Mucosa of descending colon (tissue), 3 donors: ENCODE results near the gene SNX6. TPM values are rescaled to one million over a fixed set of nuclear protein-coding genes. Genes with fewer than 3 reads are reported as not detected.

Experiments
- ATAC-seq: fragments of 200-7000 bp; cut with Tn5 transposase; one replicate; pipeline ENCODE4 v1.9.1; 2020; ENCODE audit warnings: mild to moderate bottlenecking, moderate library complexity
- DNase-seq, 3 donors: peaks; one replicate each; pipeline ENCODE4 v3.0.0-alpha.2; 2020
- H3K36me3 ChIP-seq: fragments of 200-600 bp; one replicate; pipeline ENCODE4 v1.8.0; 2021; ENCODE audit warnings: low read depth, mild to moderate bottlenecking
- H3K4me1 ChIP-seq: fragments of 200-600 bp; one replicate; pipeline ENCODE4 v1.8.0; 2021; ENCODE audit warnings: low read depth, mild to moderate bottlenecking
- H3K4me3 ChIP-seq: fragments of 200-600 bp; one replicate; pipeline ENCODE4 v1.8.0; 2021; ENCODE audit warnings: mild to moderate bottlenecking
- H3K9me3 ChIP-seq: fragments of 200-600 bp; one replicate; pipeline ENCODE4 v1.8.0; 2021; ENCODE audit warnings: mild to moderate bottlenecking
- CTCF ChIP-seq: fragments of 200-600 bp; IDR thresholded peaks from one replicate; pipeline ENCODE4 v1.8.0; 2022; ENCODE audit warnings: antibody characterized with exemption, mild to moderate bottlenecking
- intact Hi-C, 2 donors: fragments of 100-400 bp; cut with DNase I in 1 of 2; cut with micrococcal nuclease in 1 of 2; formaldehyde crosslinking; loops; one replicate each; pipeline versions ENCODE4 v1.11.0 to v1.11.1; 2022; cut with DNase I, micrococcal nuclease
- total RNA-seq, 3 donors: library from RNA; stranded (reverse); fragmentation: NEBNext Ultra II Directional in 2 of 3; extraction: Animal tissue kit (Norgen Biotek cat#: 25700) in 2 of 3; gene quantifications; one replicate each; pipeline versions ENCODE4 v1.2.1 to v1.2.4, GENCODE V29; 2021 to 2023
- donor health status: DM: no; HTN: no; CAD: no; lungs with moderate emphysema.
- donor health status: DM: no; HTN: no; CAD: no.
- donor health status: DM: no; HTN: yes; CAD: no.

The SNX6 gene
- total RNA-seq, 3 donors from 2014 or later, result 70.9 to 79.9 (median 75.7) TPM

GRCh38 chr14:34619471-34619870 lies 10.5 kb downstream of the SNX6 start:
- TF ChIP-seq CTCF, result no peak
- Histone ChIP-seq H3K4me1 (peaks cover 13% of the 10 kb centered on the region), H3K9me3 (no peaks in the 10 kb centered on the region), H3K36me3 (no peaks in the 10 kb centered on the region), H3K4me3 (no peak overlapping the region)
- ATAC-seq (peak; percentile 92), DNase-seq (peak in 1 of 3 donors; percentile 24)
- intact Hi-C loops, result no loop called here

DNA sequence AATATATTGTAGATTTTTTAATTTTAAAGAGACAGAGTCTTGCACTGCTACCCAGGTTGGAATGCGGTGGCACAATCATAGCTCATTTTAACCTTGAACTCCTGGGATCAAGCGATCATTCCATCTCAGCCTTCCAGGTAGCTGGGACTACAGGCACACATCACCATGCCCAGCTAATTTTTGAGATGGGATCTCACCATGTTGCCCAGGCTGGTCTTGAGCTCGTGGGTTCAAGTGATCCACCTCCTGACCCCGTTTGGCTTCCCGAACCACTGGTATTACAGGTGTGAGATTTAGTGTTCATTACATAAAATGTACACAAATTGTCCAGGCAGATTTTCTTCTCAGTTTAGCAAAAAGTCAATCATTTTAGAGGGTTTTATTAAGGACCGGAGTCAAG lies 13.6 kb downstream of the SNX6 start:
- TF ChIP-seq CTCF, result no peak
- no peak for ATAC-seq
- intact Hi-C loops, result no loop called here

GRCh38 chr14:34615507-34615906 lies 14.4 kb downstream of the SNX6 start:
- no peak for TF ChIP-seq CTCF
- Histone ChIP-seq H3K36me3 (no peaks in the 10 kb centered on the region), H3K4me1 (peaks cover 13% of the 10 kb centered on the region), H3K9me3 (no peaks in the 10 kb centered on the region), H3K4me3 (no peak overlapping the region)
- ATAC-seq (no peak), DNase-seq (no peak)
- intact Hi-C loops, result no loop called here

More for the DNA sequence above, 13.6 kb downstream of the SNX6 start:
- Histone ChIP-seq H3K9me3 (no peaks in the 10 kb centered on the region), H3K4me3 (no peak overlapping the region), H3K4me1 (peaks cover 13% of the 10 kb centered on the region), H3K36me3 (no peaks in the 10 kb centered on the region)
- DNase-seq, result no peak

DNA sequence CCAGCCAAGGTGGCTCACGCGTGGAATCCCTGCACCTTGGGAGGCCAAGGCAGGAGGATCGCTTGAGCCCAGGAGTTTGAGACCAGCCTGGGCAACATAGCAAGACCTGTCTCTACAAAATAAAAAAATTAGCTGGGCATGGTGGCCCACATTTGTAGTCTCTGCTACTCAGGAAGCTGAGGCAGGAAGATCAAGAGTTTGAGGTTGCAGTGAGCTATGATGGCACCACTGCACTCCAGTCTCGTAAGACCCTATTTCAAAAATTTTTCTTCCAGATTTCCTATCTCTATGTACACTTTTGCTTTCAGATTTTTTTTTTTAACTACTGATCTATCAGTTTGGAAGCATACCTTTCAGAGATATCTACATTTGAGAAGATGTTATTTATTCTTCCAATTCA lies 15.3 kb downstream of the SNX6 start:
- H3K4me1 ChIP-seq, result peaks cover 5% of the 10 kb centered on the region
- intact Hi-C loops, result no loop called here
- H3K9me3 ChIP-seq, result no peaks in the 10 kb centered on the region
- ATAC-seq (no peak), DNase-seq (no peak)
- TF ChIP-seq CTCF, result no peak
- no peaks in the 10 kb centered on the region for H3K36me3 ChIP-seq
- H3K4me3 ChIP-seq, result no peak overlapping the region

DNA sequence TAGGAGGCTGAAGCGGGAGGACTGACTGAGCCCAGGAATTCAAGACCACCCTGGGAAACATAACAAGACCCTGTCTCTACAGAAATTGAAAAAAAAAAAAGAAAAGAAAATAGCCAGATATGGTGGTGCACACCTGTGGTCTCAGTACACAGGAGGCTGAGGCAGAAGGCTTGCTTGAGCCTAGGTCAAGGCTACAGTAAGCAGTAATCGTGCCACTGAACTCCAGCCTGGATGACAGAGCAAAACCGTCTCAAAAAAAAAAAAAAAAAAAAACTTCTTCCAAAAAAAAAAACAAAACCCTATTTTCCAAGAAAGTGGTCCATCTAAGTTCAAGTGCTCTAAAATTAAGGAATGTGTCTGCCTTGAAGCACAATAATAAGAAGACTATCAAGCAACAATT lies 19.8 kb downstream of the SNX6 start:
- Histone ChIP-seq H3K4me3 (no peak overlapping the region), H3K36me3 (peaks cover 4% of the 10 kb centered on the region), H3K4me1 (no peaks in the 10 kb centered on the region), H3K9me3 (no peaks in the 10 kb centered on the region)
- intact Hi-C loops, result no loop called here
- DNase-seq (no peak), ATAC-seq (no peak)
- no peak for TF ChIP-seq CTCF

- ATAC-seq (no peak), DNase-seq (no peak)
- TF ChIP-seq CTCF, result no peak
- H3K4me1 ChIP-seq, result no peaks in the 10 kb centered on the region
- H3K9me3 ChIP-seq, result no peaks in the 10 kb centered on the region
- intact Hi-C loops, result no loop called here
- H3K4me3 ChIP-seq, result no peak overlapping the region
- peaks cover 13% of the 10 kb centered on the region for H3K36me3 ChIP-seq
Measured at GRCh38 chr14:34605461-34605860, 24.5 kb downstream of the SNX6 start.
